ENCODE results near the gene CELF1. TPM values are rescaled to one million over a fixed set of nuclear protein-coding genes. Genes with fewer than 3 reads are reported as not detected.

CELF1 gene
- polyA plus RNA-seq, 6 donors from 2014 or later, result 61.5 to 96.8 (median 69.0) TPM

DNA sequence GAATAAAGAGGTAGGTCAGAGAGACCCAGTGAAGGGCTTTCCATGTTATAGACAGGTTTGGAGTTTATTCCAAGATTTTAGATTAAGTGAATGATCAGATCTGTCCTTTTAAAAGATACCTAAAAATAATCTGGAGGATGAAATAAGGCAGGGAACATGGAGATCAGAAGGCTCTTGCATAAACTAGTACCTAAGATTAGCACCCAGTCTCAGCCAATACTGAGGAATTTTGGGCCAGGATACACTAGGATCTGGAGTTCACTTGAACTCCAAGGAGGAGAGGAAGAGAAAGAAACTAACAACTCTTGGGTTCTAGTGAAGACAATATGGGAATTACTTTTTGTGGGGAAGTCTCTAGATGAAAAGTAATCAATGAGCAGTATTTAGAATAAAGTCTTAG lies 56.1 kb downstream of the CELF1 start:
- no peak overlapping the region for H3K4me3 Mint-ChIP-seq
- DNase-seq (no peak), ATAC-seq (ENCODE audit: low read depth in 2 of 2) (no peak)
- H3K4me1 Mint-ChIP-seq, result peaks cover 42 to 47% (median 42%) of the 10 kb centered on the region in 3 donors
- H3K27me3 Mint-ChIP-seq, result no peaks in the 10 kb centered on the region
- H3K9me3 Mint-ChIP-seq, result no peaks in the 10 kb centered on the region
- H3K27ac Mint-ChIP-seq, result no peak overlapping the region
- peaks cover 0 to 7% of the 10 kb centered on the region in 2 donors for H3K36me3 Mint-ChIP-seq

DNA sequence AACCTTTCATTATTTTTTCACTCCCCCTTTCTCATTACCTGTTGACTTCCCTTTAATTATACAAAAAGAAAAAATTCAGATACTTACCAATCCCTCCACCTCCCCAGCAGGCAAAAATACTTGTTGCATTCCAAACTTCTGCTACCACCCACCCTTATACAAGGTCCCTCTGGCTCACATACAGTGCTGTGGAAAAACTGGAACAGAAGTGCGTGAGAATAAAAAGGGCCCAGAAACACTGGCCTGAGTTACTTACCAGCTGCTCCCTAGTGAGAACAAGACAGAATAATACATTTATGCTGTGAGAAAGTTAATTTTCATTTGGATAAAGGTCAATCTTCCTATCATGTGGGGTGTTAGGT lies 57.1 kb downstream of the CELF1 start:
- H3K36me3 Mint-ChIP-seq, result peaks cover 0 to 7% of the 10 kb centered on the region in 2 donors
- no peaks in the 10 kb centered on the region for H3K9me3 Mint-ChIP-seq
- ATAC-seq (ENCODE audit: low read depth in 2 of 2), result no peak
- DNase-seq, result no peak
- H3K27ac Mint-ChIP-seq, result no peak overlapping the region
- peaks cover 40 to 41% (median 40%) of the 10 kb centered on the region in 3 donors for H3K4me1 Mint-ChIP-seq
- H3K27me3 Mint-ChIP-seq, result no peaks in the 10 kb centered on the region
- no peak overlapping the region for H3K4me3 Mint-ChIP-seq

GRCh38 chr11:47495011-47495855 lies 57.7 kb downstream of the CELF1 start:
- Mint-ChIP-seq H3K4me1 (peaks cover 34 to 35% (median 34%) of the 10 kb centered on the region in 3 donors), H3K9me3 (no peaks in the 10 kb centered on the region), H3K27ac (no peak overlapping the region), H3K4me3 (no peak overlapping the region), H3K36me3 (peaks cover 0 to 7% of the 10 kb centered on the region in 2 donors), H3K27me3 (no peaks in the 10 kb centered on the region)
- no peak for DNase-seq
- no peak for ATAC-seq (ENCODE audit: low read depth in 2 of 2)

GRCh38 chr11:47489395-47489755 lies 63.6 kb downstream of the CELF1 start:
- H3K36me3 Mint-ChIP-seq, result peaks cover under 1 to 18% of the 10 kb centered on the region in 2 donors
- DNase-seq (no peak), ATAC-seq (ENCODE audit: low read depth in 2 of 2) (no peak)
- H3K4me1 Mint-ChIP-seq, result peaks cover 7 to 13% (median 9%) of the 10 kb centered on the region in 3 donors
- H3K27me3 Mint-ChIP-seq, result no peaks in the 10 kb centered on the region
- peak overlapping the region in 1 of 6 donors; percentile 14 for H3K27ac Mint-ChIP-seq
- no peak overlapping the region for H3K4me3 Mint-ChIP-seq
- H3K9me3 Mint-ChIP-seq, result no peaks in the 10 kb centered on the region

DNA sequence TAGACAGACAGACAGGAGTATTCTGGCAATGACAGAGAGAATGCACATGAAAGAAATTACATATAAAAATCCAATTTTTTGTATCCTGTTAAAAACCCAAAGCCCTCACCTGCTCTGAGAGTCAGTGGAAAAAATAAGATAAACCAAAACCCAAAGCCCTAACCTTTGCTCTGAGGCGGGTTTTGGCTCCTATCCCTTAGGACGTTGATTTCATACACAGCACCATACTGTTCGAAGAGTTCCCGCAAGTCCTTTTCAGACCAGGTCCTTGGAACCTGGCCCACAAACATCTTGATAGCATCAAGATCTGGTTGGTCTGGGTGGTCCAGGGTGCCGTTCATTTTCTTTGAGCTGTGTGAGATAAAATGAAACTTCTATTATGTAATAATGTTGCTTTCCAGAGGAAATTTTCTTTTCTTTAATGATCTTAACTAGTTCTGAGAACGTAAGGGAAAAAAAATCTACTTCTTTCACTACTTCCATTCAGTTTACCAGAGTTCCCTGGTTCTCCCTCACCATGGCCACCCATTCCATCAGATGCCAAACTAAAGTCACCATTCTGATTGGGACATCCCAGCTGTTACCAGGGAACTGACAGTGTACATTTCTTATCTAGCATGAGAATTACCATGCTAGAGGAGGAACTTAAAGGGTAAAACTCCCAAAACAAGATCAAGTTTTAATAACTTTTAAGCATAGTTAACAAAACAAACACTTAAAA lies 64.1 kb downstream of the CELF1 start:
- no peak for ATAC-seq (ENCODE audit: low read depth in 2 of 2)
- Mint-ChIP-seq H3K27me3 (no peaks in the 10 kb centered on the region), H3K9me3 (no peaks in the 10 kb centered on the region), H3K27ac (peak overlapping the region in 3 of 6 donors; percentile 12 to 58 (median 44)), H3K36me3 (peaks cover 5 to 19% of the 10 kb centered on the region in 2 donors), H3K4me1 (peaks cover 3 to 9% (median 4%) of the 10 kb centered on the region in 3 donors), H3K4me3 (no peak overlapping the region)
- DNase-seq, result no peak

GRCh38 chr11:47488111-47488510 lies 64.8 kb downstream of the CELF1 start:
- ATAC-seq (ENCODE audit: low read depth in 2 of 2) (no peak), DNase-seq (no peak)
- Mint-ChIP-seq H3K36me3 (peaks cover 11 to 16% of the 10 kb centered on the region in 2 donors), H3K27me3 (no peaks in the 10 kb centered on the region), H3K9me3 (no peaks in the 10 kb centered on the region), H3K27ac (peak overlapping the region in 2 of 6 donors; percentile 13 to 32), H3K4me3 (no peak overlapping the region), H3K4me1 (peaks cover 0 to 6% (median 0%) of the 10 kb centered on the region in 3 donors)

GRCh38 chr11:47487421-47487820 lies 65.5 kb downstream of the CELF1 start:
- no peak overlapping the region for H3K4me3 Mint-ChIP-seq
- no peak for DNase-seq
- H3K9me3 Mint-ChIP-seq, result no peaks in the 10 kb centered on the region
- ATAC-seq (ENCODE audit: low read depth in 2 of 2), result no peak
- no peaks in the 10 kb centered on the region for H3K27me3 Mint-ChIP-seq
- peaks cover 11 to 16% of the 10 kb centered on the region in 2 donors for H3K36me3 Mint-ChIP-seq
- no peaks in the 10 kb centered on the region for H3K4me1 Mint-ChIP-seq
- peak overlapping the region in 2 of 6 donors; percentile 9 to 30 for H3K27ac Mint-ChIP-seq

- Mint-ChIP-seq H3K4me3 (no peak overlapping the region), H3K9me3 (no peaks in the 10 kb centered on the region), H3K27me3 (no peaks in the 10 kb centered on the region), H3K27ac (peak overlapping the region in 2 of 6 donors; percentile 9 to 85), H3K4me1 (no peaks in the 10 kb centered on the region), H3K36me3 (peaks cover 11 to 24% of the 10 kb centered on the region in 2 donors)
- no peak for DNase-seq
- ATAC-seq (ENCODE audit: low read depth in 2 of 2), result no peak
These were observed 67.8 kb downstream of the CELF1 start for GRCh38 chr11:47485107-47485506.

DNA sequence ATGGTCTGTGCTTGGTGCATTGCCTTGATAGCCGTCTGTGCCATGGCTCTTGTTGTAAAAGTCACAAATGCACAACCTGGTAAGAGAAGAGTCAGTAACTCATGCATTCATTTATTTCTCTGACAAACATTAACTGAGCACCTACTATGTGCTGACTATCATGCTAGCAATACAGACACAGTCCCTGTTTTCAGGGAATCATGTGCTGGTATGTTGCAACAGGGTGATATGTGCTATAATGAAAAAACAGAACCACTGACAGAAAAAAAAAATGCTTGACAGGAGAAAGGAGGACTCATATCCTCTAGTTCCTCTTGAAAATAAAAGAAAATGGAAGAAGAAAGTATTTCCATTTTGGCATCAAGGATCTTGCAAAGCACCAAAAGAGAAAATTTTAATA lies 69.5 kb downstream of the CELF1 start:
- DNase-seq (no peak), ATAC-seq (ENCODE audit: low read depth in 2 of 2) (no peak)
- Mint-ChIP-seq H3K27me3 (no peaks in the 10 kb centered on the region), H3K4me3 (no peak overlapping the region), H3K27ac (peak overlapping the region in 1 of 6 donors; percentile 6), H3K36me3 (peaks cover 18 to 24% of the 10 kb centered on the region in 2 donors), H3K9me3 (no peaks in the 10 kb centered on the region), H3K4me1 (no peaks in the 10 kb centered on the region)

DNA sequence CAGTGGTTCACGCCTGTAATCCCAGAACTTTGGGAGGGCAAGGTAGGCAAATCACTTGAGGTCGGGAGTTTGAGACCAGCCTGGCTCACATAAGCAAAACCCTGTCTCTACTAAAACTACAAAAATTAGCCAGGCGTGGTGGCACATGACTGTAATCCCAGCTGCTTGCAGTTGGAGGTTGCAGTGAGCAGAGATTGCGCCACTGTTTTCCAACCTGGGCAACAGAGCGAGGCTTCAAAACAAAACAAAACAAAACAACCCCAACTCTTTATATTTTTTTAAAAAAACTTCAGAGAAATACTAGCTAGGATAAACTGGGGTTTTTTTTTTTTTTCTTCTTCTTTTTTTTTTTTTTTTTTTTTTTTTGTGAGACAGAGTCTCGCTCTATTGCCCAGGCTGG lies 72.2 kb downstream of the CELF1 start:
- Mint-ChIP-seq H3K36me3 (peaks cover 19 to 26% of the 10 kb centered on the region in 2 donors), H3K27me3 (no peaks in the 10 kb centered on the region), H3K27ac (no peak overlapping the region), H3K9me3 (no peaks in the 10 kb centered on the region), H3K4me1 (peaks cover 0 to 4% (median 0%) of the 10 kb centered on the region in 3 donors), H3K4me3 (no peak overlapping the region)
- ATAC-seq (ENCODE audit: low read depth in 2 of 2), result no peak
- no peak for DNase-seq

- Mint-ChIP-seq H3K27ac (peak overlapping the region in 2 of 6 donors; percentile 79 to 91), H3K9me3 (no peaks in the 10 kb centered on the region), H3K4me1 (peaks cover 0 to 7% (median 4%) of the 10 kb centered on the region in 3 donors), H3K36me3 (peaks cover 13 to 35% of the 10 kb centered on the region in 2 donors), H3K4me3 (no peak overlapping the region), H3K27me3 (no peaks in the 10 kb centered on the region)
- ATAC-seq (ENCODE audit: low read depth in 2 of 2) (no peak), DNase-seq (no peak)
These were observed 74.1 kb downstream of the CELF1 start for GRCh38 chr11:47478651-47479329.

DNA sequence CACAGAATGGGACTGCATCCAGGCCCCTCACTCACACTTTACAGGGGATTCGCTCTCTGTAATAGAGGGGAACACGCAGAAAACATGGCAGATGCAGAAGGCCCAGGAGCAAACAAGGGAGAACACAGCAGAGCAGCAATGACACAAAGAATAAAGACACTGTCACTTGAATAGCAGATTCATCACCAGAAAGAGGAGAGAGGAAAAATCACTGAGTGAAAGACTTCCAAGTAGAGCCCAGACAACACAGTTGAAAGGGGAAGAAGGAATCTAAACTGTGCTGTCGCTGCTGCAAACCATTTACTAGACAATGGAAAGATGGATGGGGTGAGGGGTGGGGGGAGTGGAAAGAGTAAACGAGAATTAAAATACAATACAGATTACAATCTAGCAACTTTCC lies 75.2 kb downstream of the CELF1 start:
- no peaks in the 10 kb centered on the region for H3K27me3 Mint-ChIP-seq
- peak overlapping the region in 4 of 6 donors; percentile 32 to 84 (median 57) for H3K27ac Mint-ChIP-seq
- no peaks in the 10 kb centered on the region for H3K9me3 Mint-ChIP-seq
- peaks cover 0 to 7% (median 4%) of the 10 kb centered on the region in 3 donors for H3K4me1 Mint-ChIP-seq
- peaks cover 20 to 38% of the 10 kb centered on the region in 2 donors for H3K36me3 Mint-ChIP-seq
- no peak for DNase-seq
- ATAC-seq (ENCODE audit: low read depth in 2 of 2), result no peak
- no peak overlapping the region for H3K4me3 Mint-ChIP-seq

DNA sequence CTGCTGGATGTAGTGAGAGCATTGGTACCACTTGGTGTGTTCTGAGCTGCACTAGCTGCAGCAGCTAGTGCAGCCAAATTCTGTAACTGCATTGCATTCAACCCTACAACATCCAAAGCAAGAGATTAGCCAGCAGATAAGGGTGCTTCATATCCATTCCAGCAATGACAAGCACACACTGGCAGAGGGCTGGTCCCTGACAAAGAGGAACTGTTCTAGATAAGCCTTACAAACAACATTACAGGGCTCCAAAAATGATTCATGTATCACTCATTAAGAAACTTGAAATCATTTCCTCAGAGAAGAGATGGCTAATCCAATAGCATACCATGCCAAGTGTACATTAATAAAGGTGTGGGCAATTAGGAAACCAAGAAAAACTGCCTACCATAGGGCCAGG lies 75.6 kb downstream of the CELF1 start:
- Mint-ChIP-seq H3K27ac (peak overlapping the region in 3 of 6 donors; percentile 32 to 84 (median 54)), H3K4me1 (peaks cover 0 to 7% (median 4%) of the 10 kb centered on the region in 3 donors), H3K36me3 (peaks cover 22 to 41% of the 10 kb centered on the region in 2 donors), H3K9me3 (no peaks in the 10 kb centered on the region), H3K4me3 (no peak overlapping the region), H3K27me3 (no peaks in the 10 kb centered on the region)
- no peak for ATAC-seq (ENCODE audit: low read depth in 2 of 2)
- DNase-seq, result no peak

Data from naive B cell (primary cell).